Parathyroid adenoma (tissue), 2 donors: ENCODE data around the gene LHFPL4.
"Not testable (repeated sequence)": the region's sequence is repeated elsewhere in the genome, so short reads cannot be mapped to it uniquely, and the experiment has no call there.

Source experiments
- H2AFZ ChIP-seq: fragments of 300-600 bp; sonication (generic); one replicate; pipeline ENCODE4 v1.7.0; 2017; ENCODE audit warnings: antibody characterized with exemption, mild to moderate bottlenecking
- H3K27ac ChIP-seq: fragments of 300-600 bp; sonication (generic); one replicate; pipeline ENCODE4 v1.7.0; 2017
- H3K27me3 ChIP-seq: fragments of 300-600 bp; sonication (generic); one replicate; pipeline ENCODE4 v1.7.0; 2017; ENCODE audit warnings: low read length; ENCODE audit not compliant: control insufficient read depth, insufficient read depth
- H3K36me3 ChIP-seq: fragments of 300-600 bp; sonication (generic); one replicate; pipeline ENCODE4 v1.7.0; 2017; ENCODE audit warnings: low read length; ENCODE audit not compliant: control insufficient read depth, insufficient read depth
- H3K4me1 ChIP-seq: fragments of 300-600 bp; sonication (generic); one replicate; pipeline ENCODE4 v1.7.0; 2017; ENCODE audit warnings: control low read depth
- H3K4me2 ChIP-seq: fragments of 300-600 bp; sonication (generic); one replicate; pipeline ENCODE4 v1.7.0; 2017; ENCODE audit warnings: low read length
- H3K4me3 ChIP-seq: fragments of 300-600 bp; sonication (generic); one replicate; pipeline ENCODE4 v1.7.0; 2017; ENCODE audit warnings: low read depth, low read length
- H3K79me2 ChIP-seq: fragments of 300-600 bp; sonication (generic); one replicate; pipeline ENCODE4 v1.7.0; 2017; ENCODE audit warnings: control low read depth
- H3K9ac ChIP-seq: fragments of 300-600 bp; sonication (generic); one replicate; pipeline ENCODE4 v1.7.0; 2017; ENCODE audit warnings: mild to moderate bottlenecking
- H3K9me3 ChIP-seq: fragments of 300-600 bp; sonication (generic); one replicate; pipeline ENCODE4 v1.7.0; 2017; ENCODE audit warnings: low read length; ENCODE audit not compliant: control insufficient read depth
- CTCF ChIP-seq: fragments of 300-600 bp; sonication (generic); IDR thresholded peaks from one replicate; pipeline ENCODE4 v1.7.0; 2017; ENCODE audit warnings: antibody characterized with exemption, mild to moderate bottlenecking
- donor health status: primary hyperparathyroidism.

Gene LHFPL4

GRCh38 chr3:9582332-9582731, 28.7 kb upstream of the LHFPL4 start:
- no peak overlapping the region for H3K4me3 ChIP-seq
- no peak overlapping the region for H3K4me2 ChIP-seq
- H3K4me1 ChIP-seq = no peaks in the 10 kb centered on the region
- H3K27ac ChIP-seq = no peak overlapping the region
- H3K9ac ChIP-seq = no peak overlapping the region
- TF ChIP-seq CTCF = no peak
- no peaks in the 10 kb centered on the region for H3K79me2 ChIP-seq
- H3K9me3 ChIP-seq = no peaks in the 10 kb centered on the region
- no peak overlapping the region for H2AFZ ChIP-seq
- H3K27me3 ChIP-seq = no peaks in the 10 kb centered on the region
- no peaks in the 10 kb centered on the region for H3K36me3 ChIP-seq

GRCh38 chr3:9581742-9582141, 28.1 kb upstream of the LHFPL4 start:
- Histone ChIP-seq H2AFZ (no peak overlapping the region), H3K9me3 (no peaks in the 10 kb centered on the region), H3K36me3 (no peaks in the 10 kb centered on the region), H3K27me3 (no peaks in the 10 kb centered on the region), H3K4me1 (no peaks in the 10 kb centered on the region), H3K9ac (no peak overlapping the region), H3K79me2 (no peaks in the 10 kb centered on the region), H3K27ac (no peak overlapping the region), H3K4me2 (no peak overlapping the region), H3K4me3 (no peak overlapping the region)
- no peak for TF ChIP-seq CTCF

- Histone ChIP-seq H3K4me2 (no peak overlapping the region), H3K9ac (no peak overlapping the region), H3K79me2 (no peaks in the 10 kb centered on the region), H3K27ac (no peak overlapping the region), H3K27me3 (no peaks in the 10 kb centered on the region), H2AFZ (no peak overlapping the region), H3K36me3 (no peaks in the 10 kb centered on the region), H3K4me3 (no peak overlapping the region), H3K4me1 (no peaks in the 10 kb centered on the region), H3K9me3 (no peaks in the 10 kb centered on the region)
- no peak for TF ChIP-seq CTCF
These were observed 15.4 kb upstream of the LHFPL4 start for GRCh38 chr3:9569054-9569453.

GRCh38 chr3:9565316-9565715, 11.7 kb upstream of the LHFPL4 start:
- Histone ChIP-seq H3K36me3 (no peaks in the 10 kb centered on the region), H3K4me3 (no peak overlapping the region), H3K4me1 (no peaks in the 10 kb centered on the region), H3K27ac (no peak overlapping the region), H3K4me2 (no peak overlapping the region), H3K79me2 (no peaks in the 10 kb centered on the region), H3K27me3 (no peaks in the 10 kb centered on the region), H3K9me3 (no peaks in the 10 kb centered on the region), H2AFZ (no peak overlapping the region), H3K9ac (no peak overlapping the region)
- no peak for TF ChIP-seq CTCF

- no peaks in the 10 kb centered on the region for H3K27me3 ChIP-seq
- no peaks in the 10 kb centered on the region for H3K36me3 ChIP-seq
- no peak for TF ChIP-seq CTCF
- H3K4me3 ChIP-seq = no peak overlapping the region
- H3K4me1 ChIP-seq = no peaks in the 10 kb centered on the region
- H3K9ac ChIP-seq = no peak overlapping the region
- no peak overlapping the region for H3K4me2 ChIP-seq
- no peaks in the 10 kb centered on the region for H3K9me3 ChIP-seq
- H3K27ac ChIP-seq = no peak overlapping the region
- no peaks in the 10 kb centered on the region for H3K79me2 ChIP-seq
- no peak overlapping the region for H2AFZ ChIP-seq
These were observed 10.2 kb upstream of the LHFPL4 start for GRCh38 chr3:9563851-9564250.

DNA sequence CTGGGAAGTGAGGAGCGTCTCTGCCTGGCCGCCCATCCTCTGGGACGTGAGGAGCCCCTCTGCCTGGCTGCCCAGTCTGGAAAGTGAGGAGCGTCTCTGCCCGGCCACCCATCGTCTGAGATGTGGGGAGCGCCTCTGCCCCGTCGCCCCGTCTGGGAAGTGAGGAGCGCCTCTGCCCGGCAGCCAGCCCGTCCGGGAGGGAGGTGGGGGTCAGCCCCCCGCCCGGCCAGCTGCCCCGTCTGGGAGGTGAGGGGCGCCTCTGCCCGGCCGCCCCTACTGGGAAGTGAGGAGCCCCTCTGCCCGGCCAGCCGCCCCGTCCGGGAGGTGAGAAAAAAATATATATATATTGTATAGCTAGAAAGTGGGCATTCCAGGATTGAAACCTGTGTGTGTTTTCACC, 6.4 kb upstream of the LHFPL4 start:
- H3K79me2 ChIP-seq, H3K36me3 ChIP-seq, H2AFZ ChIP-seq, H3K27me3 ChIP-seq, H3K4me3 ChIP-seq, H3K9me3 ChIP-seq, H3K4me2 ChIP-seq, H3K27ac ChIP-seq, H3K4me1 ChIP-seq, H3K9ac ChIP-seq: not testable (repeated sequence)
